ENCODE measurements around the gene TRIP13.
"Not testable (repeated sequence)": the region's sequence is repeated elsewhere in the genome, so short reads cannot be mapped to it uniquely, and the experiment has no call there.

TRIP13 gene

DNA sequence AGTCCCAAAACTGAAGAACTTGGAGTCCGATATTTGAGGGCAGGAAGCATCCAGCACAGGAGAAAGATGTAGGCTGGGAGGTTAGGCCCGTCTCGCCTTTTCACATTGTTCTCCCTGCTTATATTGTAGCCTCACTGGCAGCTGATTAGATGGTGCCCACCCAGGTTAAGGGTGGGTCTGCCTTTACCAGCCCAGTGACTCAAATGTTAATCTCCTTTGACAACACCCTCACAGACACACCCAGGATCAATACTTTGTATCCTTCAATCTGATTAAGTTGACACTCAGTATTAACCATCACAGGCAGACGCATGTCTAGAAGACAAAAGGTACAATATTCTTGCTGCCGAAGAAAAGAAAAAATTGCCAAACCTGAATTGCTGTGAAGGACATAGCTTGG lies 26.0 kb downstream of the TRIP13 start:
- DNase-seq (ENCODE audit: low read depth, low spot score): not testable (repeated sequence)

GRCh38 chr5:919356-920000 lies 26.8 kb downstream of the TRIP13 start:
- no peak for DNase-seq (ENCODE audit: low read depth, low spot score)

DNA sequence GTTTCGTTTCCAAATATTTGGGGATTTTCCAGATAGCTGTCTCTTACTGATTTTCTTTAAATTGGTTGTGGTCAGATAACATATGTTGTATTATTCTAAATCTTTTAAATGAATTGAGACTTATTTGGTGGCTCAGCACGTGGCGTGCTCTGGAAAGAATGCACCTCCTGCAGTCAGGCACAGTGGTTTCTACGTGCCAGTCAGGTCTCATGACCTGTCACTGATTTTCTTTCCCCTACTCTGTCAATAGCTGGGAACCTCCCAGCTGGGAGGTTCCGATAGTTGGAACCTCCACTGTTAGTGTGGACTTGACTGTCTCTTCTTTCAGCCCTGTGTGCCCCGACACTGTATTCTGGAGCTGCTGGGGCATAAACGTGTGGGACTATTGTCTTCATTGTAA lies 27.6 kb downstream of the TRIP13 start:
- DNase-seq (ENCODE audit: low read depth, low spot score): no peak

DNA sequence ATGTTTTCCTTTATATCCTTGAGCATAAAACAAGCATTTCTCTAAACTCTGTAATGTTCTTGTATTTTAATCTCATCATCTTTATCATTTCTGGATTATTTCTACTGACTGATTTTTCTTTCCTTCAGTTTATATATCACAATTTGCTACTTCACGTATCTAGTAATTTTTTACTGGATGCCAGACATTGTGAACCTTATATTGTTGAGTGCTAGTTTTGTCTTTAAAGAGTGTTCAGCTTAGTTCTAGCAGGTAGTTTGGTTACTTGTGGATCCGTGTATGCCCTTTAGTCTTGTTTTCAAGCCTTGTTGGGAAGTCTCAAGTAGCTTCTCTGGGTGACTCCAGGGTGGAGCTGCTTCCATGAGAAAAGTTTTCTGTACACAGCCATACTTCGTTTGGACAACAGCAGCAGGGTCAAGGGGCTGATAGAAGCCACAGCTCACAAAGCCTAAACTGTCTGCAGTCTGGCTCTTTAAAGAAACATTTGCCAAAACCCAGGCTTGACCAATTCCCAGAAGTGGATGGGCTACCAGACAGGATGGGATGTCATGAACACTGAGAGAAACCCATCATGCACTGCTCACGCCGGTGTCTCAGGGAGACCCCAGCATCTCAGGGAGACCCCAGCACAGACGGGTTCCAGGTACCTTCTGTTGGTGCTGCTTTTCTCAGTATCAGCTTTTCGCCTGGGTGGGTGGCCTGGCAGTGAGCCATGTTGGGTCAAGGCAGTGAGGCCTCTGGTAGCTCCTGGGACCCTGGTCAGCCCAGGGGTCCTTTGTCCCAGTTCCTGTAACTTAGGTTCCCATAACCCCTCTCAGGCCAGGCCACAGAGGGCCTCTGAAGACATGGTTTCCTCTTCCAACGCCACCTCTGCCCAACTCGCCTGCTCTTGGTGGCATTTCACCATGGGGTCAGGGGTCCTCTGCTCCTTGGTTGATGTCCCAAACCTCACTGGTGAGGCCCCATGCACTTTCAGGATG lies 29.1 kb downstream of the TRIP13 start:
- DNase-seq (ENCODE audit: low read depth, low spot score): no peak

DNA sequence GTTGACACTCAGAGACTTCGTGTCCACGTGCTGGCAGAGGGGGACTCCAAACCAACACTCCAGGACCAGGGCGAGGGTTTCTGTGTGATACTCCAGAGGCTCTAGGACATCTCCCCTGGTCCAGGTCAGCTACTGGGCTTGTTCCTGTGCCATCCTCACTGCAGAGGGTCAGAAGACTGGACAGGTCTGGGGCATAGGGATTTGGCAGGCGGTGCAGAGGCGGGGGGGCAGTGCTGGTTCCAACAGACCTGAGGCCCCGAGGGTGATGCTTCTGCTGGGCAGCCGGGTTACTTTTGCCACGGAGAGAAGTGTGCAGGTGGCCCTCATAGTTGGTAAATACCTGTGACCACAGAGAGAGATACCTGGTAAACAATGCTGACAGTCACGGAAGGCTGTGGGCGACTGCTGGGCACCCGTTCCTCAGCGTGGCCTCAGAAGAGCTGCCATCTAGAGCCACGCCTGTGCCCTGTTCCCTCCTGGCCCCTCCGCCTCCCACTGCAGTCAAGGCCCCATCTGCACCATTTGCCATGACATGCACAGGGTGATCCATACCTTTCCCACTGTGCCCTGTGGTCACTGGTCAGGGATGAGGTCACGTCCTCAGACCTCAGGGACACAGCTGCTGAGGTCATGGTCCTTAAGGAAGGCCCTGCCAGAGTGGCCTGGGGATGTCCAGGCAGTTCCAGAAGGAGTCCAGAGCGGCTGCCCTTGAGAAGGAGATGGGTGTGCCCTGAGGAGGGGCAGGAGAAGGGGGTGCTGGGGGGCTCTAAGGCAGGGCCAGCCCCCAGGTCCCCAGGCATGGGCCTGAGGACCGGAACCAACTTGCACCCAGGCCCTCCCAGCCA lies 30.0 kb downstream of the TRIP13 start:
- no peak for DNase-seq (ENCODE audit: low read depth, low spot score)

- DNase-seq (ENCODE audit: low read depth, low spot score): peak; percentile 46
Observed at GRCh38 chr5:923281-923873, 30.7 kb downstream of the TRIP13 start.

DNA sequence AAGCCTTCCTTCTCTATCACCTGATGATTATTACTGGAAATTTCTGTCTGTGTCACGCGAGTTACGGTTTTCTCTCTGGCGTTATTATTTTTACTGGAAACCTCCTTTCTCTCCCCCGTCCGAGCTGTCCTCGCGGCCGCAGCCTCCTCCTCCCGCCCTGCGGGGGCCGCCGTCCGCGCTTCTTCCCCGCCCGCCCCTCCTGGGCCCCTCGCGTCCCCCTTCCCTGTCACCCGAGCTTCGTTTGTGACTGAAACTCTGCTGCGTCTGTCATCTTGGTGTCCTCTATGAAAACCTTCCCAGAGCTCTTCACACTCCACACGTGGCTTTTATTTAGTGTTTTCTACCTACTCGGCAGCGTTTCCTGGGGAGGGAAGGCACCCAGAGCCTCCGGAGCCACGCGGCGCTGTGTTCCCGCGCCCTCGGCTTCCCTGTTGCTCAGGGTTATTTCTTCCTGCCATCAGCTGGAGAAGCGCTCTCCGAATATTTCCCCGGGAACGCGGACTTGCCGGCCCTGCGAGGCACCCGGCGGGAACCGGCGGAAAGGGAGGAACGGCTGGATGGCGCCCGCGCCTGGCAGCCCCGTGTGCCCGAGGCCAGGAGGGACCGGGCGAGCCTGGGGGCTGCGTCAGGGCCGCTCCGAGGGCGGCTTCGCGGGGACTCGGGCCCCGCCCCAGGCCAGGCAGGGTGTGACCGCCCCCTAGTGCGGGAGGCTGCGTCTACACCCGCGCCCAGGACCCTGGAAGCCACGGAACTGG lies 33.9 kb downstream of the TRIP13 start:
- no peak for DNase-seq (ENCODE audit: low read depth, low spot score)

DNA sequence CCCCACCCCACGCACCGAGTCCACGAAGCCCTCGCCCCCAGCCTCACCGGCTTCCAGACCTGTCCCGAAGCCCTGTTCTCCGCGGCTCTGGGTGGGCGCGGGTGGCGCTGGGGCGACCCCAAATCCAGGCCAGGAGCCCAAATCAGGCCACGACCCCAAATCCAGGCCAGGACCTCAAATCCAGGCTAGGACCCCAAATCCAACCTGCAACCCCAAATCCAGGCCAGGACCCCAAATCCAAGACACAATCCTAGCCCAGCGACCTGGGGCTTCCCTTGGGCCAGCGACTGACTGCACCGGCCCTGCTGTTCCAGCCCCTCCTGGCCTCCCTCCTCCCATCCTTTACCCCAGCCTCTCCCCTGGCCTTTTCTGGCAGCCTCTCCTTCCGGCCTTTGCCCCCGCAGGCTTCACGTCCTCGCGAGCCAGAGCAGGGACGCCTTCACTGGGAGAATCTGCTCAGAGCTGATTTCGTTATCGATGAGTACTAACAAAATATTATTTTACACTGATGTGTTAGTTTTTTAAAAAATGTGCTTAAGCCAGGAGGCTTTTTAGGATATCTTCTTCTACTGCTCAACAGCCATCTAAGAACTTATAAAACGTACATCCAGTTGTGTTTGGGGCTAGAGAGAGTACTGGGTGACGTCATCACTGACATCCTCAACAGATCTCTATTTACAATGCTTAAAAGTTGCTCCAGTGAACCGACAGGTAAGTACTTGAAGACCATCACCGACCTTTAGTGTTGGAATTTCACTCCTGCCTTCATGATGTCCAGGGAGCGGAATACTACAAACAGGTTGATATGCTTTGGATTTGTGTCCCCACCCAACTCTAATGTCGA lies 34.7 kb downstream of the TRIP13 start:
- no peak for DNase-seq (ENCODE audit: low read depth, low spot score)

DNA sequence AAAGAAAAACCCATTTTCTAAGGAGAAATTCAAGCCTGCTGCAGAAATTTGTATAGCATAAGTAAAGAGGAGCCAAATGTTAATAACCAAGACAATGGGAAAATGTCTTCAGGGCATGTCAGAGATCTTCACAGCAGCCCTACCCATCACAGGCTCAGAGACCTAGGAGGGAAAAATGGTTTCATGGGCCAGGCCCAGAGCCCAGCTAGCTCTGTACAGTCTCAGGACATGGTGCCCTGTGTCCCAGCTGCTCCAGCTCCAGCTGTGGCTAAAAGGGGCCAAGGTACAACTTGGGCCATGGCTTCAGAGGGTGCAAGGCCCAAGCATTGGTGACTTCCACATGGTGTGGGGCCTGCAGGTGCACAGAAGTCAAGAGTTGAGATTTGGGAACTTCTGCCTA lies 36.5 kb downstream of the TRIP13 start:
- not testable (repeated sequence) for DNase-seq (ENCODE audit: low read depth, low spot score)

DNA sequence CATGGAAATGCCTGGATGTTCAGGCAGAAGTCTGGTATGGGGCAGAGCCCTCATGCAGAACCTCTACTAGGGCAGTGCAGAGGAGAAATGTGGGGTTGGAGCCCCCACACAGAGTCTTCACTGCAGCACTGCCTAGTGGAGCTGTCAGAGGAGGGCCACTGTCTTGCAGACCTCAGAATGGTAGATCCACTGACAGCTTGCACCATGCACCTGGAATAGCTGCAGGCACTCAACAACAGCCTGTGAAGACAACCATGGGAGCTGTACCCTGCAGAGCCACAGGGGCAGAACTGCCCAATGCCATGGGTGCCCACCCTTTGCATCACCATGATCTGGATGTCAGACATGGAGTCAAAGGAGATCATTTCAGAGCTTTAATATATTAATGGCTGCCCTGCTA lies 36.9 kb downstream of the TRIP13 start:
- DNase-seq (ENCODE audit: low read depth, low spot score): no peak

- no peak for DNase-seq (ENCODE audit: low read depth, low spot score)
Observed at GRCh38 chr5:930866-931265, 38.2 kb downstream of the TRIP13 start.

- no peak for DNase-seq (ENCODE audit: low read depth, low spot score)
Observed at GRCh38 chr5:931570-932145, 39.0 kb downstream of the TRIP13 start.

DNA sequence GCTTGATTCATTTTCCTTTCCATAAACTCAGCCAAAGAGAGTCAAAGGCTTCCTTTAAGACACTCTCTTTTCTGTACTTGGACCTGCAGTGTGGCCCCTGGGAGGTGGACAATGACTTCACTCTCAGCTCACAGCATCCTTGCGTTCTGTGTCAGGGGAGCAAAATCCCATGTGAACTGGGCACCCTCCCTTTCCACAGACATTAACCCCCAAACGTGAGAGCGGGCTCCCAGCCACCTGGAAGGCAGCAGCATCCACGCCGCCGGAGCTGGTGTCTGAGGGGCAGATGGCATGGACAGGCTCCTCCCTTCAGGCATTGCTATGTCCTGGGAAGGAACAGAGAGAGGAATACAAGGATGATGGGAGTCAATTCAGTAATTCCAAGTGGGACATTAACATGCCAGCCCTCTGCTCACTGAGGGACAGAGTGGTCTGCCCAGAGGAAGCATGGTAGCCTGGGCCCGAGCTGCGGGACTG lies 39.5 kb downstream of the TRIP13 start:
- no peak for DNase-seq (ENCODE audit: low read depth, low spot score)

GRCh38 chr5:932628-933250 lies 40.1 kb downstream of the TRIP13 start:
- DNase-seq (ENCODE audit: low read depth, low spot score): no peak

DNA sequence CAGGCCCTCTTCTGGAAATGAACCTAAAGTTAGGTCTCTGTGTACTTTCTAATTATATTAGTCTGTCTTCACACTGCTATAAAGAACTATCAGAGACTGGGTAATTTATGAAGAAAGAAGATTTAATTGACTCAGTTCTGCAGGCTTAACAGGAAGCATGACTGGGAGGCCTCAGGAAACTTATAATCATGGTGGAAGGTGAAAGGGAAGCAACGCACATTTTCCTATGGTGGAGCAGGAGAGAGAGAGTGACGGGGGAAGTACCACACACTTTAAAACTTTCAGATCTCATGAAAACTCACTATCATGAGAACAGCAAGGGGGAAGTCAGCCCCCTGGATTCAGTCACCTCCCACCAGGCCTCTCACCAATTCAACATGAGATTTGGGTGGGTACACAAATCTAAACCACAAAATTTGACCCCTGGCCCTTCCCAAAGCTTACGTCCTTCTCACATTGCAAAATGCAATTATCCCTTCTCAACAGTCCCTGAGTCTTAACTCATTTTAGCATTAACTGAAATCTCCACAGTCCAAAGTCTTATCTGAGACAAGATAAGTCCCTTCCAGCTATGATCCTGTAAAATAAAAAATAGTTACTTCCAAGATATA lies 40.7 kb downstream of the TRIP13 start:
- no peak for DNase-seq (ENCODE audit: low read depth, low spot score)

DNA sequence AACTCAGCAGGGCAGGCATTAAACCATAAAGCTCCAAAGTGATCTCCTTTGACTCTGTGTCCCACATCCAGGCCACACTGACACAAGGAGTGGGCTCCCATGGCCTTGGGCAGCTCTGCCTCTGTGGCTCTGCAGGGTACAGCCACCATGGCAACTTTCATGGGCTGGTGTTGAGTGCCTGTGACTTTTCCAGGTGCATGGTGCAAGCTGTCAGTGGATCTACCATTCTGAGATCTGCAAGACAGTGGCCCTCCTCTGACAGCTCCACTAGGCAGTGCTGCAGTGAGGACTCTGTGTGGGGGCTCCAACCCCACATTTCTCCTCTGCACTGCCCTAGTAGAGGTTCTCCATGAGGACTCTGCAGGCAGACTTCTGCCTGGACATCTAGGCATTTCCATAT lies 41.3 kb downstream of the TRIP13 start:
- DNase-seq (ENCODE audit: low read depth, low spot score): not testable (repeated sequence)

GRCh38 chr5:934381-934967 lies 41.8 kb downstream of the TRIP13 start:
- not testable (repeated sequence) for DNase-seq (ENCODE audit: low read depth, low spot score)

- no peak for DNase-seq (ENCODE audit: low read depth, low spot score)
Observed at GRCh38 chr5:935510-936084, 42.9 kb downstream of the TRIP13 start.

Measured in activated CD4-positive, CD25-positive, alpha-beta regulatory T cell treated with anti-CD3 and anti-CD28 coated beads, Interleukin-2, amount 50 U/mL, for 16 hours (primary cell).